GM19035 (cell line): Measurements from ENCODE around the gene SHH.
"Not testable (repeated sequence)": the region's sequence is repeated elsewhere in the genome, so short reads cannot be mapped to it uniquely, and the experiment has no call there.

ENCODE experiments used
- ATAC-seq: cut with Tn5 transposase; IDR thresholded peaks from one replicate; pipeline ENCODE4 v1.9.1; 2021; ENCODE audit not compliant: unreplicated experiment

SHH gene

DNA sequence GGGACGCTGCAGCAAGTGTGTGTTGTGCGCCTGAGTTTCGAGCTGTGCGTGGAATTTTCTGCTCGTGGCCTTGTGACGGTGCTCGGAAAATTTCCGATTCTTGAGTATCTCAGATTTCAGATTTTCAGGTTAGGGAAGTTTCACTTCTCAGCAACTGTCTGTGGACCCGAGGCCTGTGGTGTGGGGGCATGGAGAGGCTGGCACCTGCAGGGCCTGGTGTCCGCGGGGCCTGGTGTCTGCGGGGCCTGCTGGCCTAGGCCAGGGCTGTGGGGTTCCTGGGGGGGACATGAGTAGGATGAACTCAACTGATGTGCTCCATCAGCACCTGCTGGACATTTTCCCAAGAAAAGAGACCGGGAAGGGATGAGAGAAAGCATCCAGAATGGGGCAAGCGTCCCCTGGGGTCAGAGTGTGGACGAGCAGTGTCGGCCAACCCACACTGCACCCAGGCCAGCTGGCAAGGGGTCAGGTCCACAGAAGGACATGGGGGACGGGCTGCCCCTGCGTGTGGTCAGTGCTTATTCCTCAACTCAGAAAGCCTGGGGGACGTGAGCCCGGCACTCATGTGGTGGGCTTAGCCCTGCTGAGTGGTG, 31.3 kb upstream of the SHH start:
- no peak for ATAC-seq

DNA sequence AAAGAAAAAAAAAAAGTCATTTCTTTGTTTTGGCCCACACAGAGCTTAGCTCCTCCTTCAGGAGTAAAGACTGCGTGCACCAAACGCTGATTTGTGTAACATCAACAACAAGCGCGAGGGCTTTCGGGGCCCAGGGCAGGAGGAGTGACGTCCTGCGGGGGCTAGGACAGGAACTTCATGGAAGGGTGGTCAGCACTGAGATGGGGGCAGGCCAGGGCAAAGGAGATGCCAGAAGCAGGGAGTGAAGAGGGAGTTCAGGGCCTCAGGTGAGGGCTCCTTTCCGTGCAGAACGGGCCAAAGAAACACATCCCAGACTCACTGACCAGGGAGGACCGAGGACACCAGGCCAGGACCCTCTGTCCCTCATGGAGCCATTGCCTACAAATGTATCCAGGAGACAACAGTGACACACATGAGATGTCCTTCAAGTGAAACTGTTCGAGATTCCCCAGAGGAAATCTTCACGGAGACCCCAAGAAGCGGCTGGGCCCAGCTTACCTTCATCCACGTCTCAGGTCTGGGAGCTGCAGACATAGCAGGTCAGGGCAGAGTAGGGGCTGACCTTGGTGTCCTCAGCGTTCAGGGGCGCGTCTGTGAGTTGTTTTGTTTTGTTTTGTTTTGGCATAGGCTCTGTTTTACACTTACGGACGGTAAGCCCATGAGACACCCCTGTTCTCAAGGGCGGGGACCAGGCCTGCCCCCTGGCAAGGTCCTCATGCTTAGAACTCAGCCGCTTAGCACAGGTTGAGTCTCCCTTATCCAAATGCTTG, 30.4 kb upstream of the SHH start:
- ATAC-seq = no peak

DNA sequence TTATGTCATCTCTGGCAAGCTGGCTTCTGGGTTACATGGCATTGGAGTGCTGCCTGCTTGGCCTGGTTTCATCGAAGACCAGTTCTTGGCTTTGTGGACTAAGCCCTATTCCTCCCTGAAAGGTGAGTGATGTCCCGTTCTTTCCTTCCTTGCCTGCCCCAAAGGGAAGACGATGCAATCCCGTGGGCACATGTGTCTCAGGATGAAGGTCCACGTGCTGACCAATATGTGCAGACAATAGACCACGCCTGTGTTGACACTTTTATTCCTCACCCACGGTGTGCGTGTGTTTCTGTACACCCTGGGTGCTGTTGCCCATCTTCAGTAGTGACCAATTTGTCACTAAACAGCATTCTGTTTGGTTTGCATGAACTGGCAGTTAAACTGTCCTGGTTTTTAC, 28.6 kb upstream of the SHH start:
- ATAC-seq = no peak

DNA sequence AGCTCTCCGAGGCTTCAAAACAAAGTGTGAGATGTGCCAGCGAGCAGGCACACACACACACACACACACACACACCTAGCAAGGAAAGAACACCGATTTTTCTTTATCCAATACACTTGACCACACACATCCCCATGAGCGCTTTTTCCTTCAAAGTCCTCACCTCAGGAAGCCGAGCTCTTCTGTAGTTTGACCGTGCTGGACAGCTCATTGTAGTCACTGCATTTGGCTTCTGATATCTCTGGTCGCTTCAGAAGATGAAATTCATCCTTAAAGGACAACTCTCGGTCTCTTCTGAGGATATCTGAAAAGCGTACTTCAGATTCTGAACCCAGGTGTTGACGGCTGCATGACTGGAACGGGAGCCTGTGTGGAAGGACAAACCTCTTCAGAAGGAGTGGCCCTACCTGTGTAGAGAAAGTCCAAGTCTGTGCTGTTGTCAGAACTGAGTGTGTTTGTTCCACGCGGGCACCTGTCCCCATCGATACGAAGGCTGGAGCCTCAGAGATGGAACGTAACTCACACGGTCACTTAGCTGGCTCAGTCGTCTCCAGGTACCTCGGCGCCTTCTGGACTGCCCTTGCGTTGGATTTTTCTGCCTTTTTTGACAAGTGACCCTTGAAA, 28.1 kb upstream of the SHH start:
- ATAC-seq = no peak

DNA sequence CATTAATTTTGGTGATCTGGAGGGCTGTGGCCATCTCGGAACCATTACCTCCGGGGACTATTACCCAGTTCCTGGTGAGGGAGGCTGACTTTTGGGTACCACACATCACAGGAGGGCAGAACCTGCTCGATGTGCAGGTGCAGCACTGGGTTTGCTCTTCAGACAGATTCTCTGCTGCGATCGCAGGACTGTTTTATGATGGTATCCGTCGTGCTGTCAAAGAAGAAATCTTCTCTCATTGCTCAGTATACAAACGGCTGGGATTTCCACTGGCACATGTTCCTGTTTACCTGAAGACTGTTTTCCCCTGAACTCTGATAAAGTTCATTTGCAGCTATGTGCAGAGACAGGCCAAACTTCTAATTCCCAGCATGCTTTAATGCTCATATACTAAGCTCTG, 27.2 kb upstream of the SHH start:
- ATAC-seq = no peak

DNA sequence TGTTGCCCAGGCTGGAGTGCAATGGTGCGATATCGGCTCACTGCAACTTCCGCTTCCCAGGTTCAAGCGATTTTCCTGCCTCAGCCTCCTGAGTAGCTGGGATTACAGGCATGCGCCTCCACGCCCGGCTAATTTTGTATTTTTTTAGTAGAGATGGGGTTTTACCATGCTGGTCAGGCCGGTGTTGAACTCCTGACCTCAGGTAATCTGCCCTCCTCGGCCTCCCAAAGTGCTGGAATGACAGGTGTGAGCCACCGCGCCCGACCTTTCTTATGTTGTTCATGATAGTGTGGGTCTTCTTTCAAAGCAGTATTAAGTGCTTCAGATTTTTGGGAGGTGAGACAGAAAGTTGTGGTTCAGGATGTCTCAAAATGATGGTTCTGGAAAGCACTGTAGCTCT, 26.0 kb upstream of the SHH start:
- ATAC-seq = not testable (repeated sequence)

DNA sequence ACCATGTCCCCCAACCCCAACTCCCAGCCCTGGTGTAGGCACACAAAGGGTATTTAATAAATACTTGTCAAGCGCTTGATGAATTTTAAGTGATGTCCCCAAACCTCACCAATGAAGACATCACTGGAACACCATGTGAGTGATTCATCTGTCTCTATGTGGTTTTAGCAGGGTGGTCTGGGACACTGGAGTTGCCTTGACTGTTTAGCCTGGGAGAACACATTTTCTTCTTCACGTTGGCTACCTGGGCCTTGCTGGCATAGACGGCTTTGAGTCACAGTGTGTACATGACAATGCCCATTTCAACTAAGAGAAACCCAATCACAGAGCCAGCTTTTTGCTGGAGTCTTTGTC, 24.8 kb upstream of the SHH start:
- no peak for ATAC-seq

DNA sequence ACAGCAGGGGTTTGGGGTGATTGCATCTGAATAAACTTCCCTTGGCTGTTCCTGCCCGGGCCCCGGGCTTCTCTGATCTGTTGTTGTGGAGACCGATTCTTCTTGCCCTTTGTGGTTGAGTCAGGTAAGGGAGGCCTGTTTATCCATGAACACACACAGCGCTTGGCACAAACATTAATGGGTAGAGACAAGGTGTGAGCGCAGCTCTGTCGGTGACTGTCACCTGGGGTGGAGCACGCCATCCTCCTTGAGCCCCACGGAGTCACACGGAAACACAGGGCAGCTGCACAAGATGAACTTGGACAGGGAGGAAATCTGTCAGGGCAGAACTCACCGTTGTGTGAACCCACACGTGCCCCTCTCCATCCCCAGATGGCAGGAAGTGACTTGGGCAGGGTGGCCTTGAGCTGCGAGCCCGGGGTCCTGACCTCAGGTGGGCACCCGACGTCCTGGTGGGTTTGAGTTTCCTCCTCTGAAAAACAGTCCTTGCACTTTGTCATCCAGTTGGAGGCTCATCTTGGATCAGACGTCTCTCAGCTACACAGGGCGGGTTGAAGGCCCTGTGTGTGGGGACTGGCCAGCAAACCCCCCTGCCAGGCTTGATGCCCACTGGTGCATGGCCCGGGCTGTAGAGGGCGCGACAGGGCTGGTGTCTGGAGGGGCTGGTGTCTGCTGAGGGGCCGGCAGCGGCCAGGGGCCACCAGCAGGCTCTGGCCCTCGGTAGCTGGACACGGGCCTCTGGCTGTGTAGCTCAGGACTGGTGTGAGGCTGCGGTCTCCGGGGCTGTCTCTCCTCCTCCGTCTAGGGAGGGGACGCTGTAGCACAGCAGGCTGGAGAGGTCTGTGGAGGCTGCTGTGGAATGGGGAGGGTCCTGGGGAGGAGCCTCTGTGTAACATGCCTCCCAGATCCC, 24.2 kb upstream of the SHH start:
- ATAC-seq = no peak

DNA sequence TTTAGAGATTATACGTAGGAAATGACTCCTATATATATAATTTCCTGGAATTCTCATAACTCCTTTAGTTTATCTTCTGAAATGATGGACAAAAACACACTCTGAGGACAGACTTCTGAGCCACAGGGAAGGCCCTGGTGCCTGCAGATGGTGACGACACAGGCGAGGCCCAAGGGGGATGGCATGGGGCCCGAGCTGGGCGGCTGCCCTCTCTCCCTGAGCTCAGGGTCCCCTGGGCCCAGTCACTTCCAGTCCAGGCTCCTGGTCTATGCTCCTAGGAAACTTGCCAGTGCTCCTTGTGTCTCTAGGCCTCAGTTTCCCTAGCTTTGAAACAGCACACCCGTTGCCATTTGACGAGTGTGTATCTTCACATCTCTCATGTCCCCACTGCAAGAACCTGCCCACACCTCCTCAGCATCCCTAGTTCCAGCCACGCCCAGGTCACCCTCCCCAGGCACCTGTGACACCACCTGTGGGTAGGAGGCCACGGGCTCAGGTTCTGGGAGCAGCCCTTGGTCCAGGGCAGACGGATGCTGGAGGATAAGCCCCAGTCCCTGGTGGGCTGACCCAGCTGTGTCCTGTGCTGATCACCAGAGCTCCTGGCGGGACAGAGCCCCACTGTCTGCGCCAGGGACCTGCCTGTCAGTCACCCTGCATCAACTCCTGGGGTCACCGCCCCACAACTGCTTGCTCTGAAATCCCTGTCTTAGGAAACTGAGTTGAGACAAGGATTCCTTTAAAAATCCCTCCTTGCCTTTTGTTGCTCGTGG, 23.4 kb upstream of the SHH start:
- no peak for ATAC-seq

DNA sequence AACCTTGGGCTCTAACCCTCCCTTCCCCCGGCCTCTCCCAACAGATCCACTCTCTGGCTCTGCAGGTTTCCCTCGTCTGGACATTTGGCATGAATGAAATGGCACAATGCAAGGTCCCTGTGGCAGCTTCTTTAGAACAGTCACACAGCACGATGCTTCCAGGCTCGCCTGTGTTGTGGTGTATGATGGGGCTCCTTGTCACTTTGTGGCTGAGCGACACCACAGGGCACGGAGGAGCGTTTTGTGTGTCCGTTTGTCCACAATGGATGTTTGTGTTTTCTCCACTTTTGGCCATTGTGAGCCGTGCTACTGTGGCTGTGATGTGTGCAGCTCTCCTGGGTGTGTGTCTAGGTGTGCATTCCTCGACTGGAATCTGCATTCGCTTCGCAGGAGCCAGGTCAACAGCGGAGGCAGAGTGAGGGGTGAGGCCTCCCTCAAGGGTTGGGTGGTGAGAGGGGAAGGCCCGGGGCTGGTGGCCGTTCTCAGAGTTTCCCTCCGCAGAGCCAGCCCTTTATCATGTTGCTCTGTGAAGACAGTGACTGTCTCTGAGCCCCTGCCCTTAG, 22.3 kb upstream of the SHH start:
- no peak for ATAC-seq

DNA sequence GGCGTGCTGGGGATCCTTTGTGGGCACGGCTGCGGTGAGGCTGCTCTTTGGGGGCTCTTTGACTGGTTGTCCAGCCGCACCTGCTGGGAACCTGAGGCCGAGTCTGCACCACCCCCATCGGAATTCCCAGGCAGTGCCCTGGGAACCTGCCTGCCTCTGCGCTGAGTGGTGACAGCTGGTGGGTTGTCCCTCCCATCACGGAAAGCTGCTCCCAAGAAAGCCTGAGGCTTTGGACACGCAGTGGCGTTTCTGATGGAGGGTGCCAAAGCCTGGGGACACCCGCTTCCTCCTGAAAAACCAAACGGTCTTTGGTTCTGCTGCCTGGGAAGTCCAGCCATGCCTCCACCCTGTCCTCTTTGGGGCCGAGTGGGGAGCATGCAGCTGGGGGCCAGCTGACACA, 21.4 kb upstream of the SHH start:
- ATAC-seq = no peak

DNA sequence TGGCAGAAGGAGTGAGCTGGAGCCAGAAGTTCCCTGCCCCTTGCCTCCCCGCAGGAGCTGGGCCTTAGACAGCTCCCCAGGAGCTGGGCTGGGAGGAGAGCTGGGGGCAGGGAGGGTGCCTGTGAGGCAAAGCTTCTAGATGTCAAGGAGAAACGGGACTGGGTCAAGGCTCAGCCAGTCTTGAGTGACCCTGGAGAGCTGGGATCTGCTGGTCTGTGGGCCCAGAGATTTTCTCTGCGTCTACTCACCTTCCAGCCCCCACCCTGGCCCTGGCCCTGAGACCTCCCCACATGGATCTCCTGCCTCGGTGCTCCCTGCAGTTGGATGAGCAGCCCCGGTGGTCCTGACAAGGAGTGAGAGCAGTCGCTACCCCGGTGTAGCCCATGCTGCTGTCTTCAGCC, 20.3 kb upstream of the SHH start:
- no peak for ATAC-seq

DNA sequence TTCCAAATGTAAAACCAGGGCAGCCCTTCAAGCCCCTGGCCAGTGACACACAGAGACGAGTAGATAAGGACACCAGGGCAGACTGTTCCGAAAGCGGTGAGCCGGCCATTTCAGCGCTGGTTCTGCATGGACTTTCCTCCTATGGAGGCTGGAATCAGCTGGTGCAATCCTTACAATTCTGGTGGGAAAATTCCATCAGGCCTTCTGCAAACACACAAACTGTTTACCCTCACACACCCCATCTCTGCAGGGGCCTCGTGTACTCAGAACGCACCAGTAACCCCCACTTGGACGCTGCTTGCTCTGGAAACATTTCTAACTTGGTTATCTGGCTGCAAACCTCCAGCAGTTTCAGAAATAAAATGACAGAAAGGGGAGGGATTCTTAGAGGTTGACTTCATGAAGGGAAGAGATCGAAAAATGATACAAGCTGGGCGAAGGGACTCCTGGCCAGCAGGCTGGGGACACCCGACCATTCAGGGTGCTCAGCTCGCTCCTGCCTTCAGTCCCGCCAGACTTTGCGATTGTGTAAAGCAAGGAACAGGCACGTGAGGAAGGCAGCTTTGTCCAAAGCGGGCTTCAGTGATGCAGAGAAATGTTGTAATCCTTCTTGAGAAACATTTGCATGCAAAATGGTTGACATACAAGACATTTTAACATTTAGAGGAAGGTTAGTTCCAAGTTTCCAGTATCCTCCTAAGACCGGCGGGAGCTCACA, 19.7 kb upstream of the SHH start:
- ATAC-seq = no peak

DNA sequence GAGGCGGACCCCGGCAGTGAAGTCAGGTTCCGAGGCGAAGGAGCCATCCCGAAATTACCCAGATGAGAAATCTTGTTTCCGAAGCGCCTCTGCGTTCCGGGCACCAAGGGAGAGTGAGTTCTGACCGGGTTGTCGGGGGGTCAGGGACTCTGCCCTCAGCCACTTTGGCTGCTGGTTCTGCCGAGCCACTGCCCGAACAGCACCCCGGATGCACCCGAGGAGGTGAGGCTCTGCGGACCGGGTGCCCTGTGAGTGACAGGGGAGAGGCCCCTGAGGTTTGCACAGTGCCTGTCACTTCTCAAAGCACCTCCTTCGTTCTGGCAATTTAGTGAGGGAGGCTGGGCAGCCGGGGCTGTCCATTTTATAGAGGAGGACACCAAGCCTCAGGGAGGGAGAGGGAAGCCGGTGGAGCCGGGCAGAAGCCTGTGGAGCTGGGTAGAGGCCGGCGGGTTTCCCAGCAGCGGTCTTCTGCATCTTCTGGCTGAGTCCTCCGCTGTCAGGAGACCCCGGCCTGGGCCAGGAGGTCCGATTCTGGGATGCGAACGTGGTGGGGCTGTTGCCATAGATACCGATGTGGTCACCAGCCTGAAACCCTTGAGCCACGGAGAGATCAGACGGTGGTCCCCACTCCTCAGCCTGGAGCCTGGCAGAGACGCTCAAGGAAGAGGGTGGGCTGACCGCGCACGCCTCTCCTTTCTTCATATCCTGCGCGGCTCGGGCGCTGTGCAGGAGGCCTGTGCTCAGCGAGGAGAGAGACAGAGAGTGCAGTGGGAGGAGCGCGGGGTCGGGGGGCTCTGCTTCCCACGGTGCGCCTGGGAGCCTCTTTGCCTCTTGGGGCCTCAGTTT, 18.9 kb upstream of the SHH start:
- ATAC-seq = no peak

DNA sequence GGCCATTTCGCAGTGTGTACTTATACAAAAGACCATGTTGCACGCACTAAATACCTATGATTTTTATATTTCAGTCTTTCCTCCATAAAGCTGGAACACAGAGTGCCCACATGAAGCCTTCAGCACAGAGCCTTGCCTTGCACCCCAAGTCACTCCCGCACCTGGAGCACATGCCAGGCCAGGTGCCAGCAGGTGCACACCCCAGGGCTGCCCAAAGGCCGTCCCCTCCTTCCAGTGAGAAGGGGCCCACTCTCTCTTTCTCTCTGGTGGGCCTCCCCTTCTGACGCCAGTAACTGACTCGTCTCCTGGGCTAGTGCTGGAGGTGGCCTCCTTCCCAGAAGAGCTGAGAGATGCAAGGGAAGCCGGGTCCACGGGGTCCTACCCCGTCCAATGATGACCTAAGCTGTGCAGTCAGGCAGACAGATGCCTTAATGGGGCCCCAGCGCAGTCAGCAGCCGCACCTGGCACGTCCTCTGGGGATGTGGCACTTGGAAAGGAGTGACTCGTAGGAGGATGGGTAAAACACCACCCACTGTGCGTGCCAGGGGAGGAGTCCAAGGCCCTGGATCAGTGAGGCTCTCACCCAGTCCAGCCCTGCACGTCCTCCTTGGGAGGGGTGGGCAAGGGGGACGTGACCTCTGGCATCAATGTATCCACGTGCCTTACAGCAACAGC, 17.7 kb upstream of the SHH start:
- ATAC-seq = no peak

DNA sequence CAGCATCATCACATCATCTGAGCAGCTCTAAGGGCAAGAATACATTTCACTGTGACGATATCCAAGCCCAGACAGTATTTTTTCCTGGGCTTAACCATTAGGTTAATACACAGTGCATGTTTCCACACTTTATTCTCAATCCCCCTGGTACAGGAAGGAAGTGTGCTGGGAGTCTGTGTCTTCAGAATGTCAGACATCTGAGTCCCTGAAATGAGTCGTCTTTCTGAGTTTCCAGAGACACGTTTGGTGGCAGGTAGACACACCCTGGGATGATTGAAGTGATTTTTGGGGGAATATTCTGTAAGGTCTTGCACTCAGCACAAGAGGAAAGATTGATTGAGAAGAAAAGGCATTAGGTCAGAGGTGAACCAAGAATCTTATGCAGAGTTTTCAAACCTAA, 13.1 kb upstream of the SHH start:
- no peak for ATAC-seq

DNA sequence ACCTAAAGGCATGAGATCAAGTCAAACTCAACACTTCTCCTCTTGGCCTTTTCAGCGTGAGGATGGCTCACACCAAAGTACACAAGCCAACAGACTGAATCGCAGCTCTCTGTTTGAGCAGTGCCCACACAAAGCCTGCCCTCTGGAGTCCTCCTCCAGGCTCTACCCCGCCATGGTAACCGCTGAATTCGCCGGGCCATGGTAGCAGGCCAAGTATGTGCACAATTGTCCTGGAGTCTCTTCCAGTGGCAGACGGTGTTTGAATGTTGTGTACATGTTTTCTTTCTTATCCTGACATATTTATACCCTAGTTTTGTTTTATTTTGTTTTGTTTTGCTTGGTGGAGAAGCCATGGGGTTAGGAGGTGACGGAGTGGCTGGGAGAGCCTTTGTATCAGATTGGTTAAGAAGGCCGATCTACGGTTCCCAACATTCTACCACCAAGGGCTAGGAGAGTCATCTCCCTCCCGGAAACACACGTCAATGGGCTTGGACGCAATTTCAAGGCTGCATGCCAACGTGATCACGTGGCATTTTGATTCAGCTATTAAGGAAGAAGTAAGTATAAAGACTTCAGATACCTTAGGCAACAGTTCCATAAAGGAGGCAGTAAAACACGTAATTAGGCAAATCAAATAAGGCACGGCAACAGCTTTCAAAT, 12.1 kb upstream of the SHH start:
- no peak for ATAC-seq

DNA sequence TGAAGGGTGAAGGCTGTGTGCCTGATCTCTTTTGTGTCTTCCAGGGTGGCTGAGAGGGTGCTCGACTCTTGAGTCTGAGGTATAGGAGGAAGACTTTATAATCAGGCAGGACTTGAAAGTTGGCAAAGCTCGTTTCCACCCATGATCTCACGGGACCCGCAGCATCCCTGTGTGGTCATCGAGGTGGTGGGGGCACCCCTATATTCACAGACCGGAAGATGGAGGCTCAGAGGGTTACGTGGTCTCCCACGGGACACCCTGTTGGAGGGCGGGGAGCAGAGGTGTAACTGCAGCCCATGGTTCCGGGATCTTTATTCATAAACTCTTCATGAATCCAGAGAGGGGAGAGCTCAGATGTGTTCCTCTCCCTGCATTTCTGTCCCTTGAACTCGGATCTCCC, 9.6 kb upstream of the SHH start:
- ATAC-seq = no peak
